GM10266 (cell line): ENCODE results near the gene PLEKHM2.

ENCODE experiments used
- DNase-seq: peaks from one replicate; pipeline ENCODE4 v3.0.0; 2012; ENCODE audit errors: extremely low spot score
- CTCF ChIP-seq: IDR thresholded peaks from 2 replicates; pipeline ENCODE4 v1.5.1; 2012; ENCODE audit warnings: mild to moderate bottlenecking, low read depth; ENCODE audit not compliant: control insufficient read depth, insufficient read depth; ENCODE audit errors: missing control alignments

PLEKHM2 gene

GRCh38 chr1:15734296-15734695, 50.2 kb downstream of the PLEKHM2 start:
- no peak for DNase-seq
- no peak for TF ChIP-seq CTCF

GRCh38 chr1:15734901-15735300, 50.8 kb downstream of the PLEKHM2 start:
- no peak for TF ChIP-seq CTCF
- no peak for DNase-seq

- DNase-seq = no peak
- no peak for TF ChIP-seq CTCF
These were observed 51.4 kb downstream of the PLEKHM2 start for GRCh38 chr1:15735304-15736037.

- DNase-seq = no peak
- no peak for TF ChIP-seq CTCF
These were observed 52.1 kb downstream of the PLEKHM2 start, which contains the start of gene SLC25A34 for GRCh38 chr1:15736038-15736891. TSS of gene SLC25A34 (plus strand) at chr1:15736258. CDS start at chr1:15736486, 228 bp downstream.

- no peak for TF ChIP-seq CTCF
- DNase-seq = no peak
These were observed 52.8 kb downstream of the PLEKHM2 start for GRCh38 chr1:15736892-15737261.

GRCh38 chr1:15737324-15738319, 53.5 kb downstream of the PLEKHM2 start:
- no peak for TF ChIP-seq CTCF
- DNase-seq = no peak
